ENCODE data around the gene FNDC3B.

The FNDC3B gene

GRCh38 chr3:172094621-172095557 lies 55.5 kb downstream of the FNDC3B start:
- DNase-seq (ENCODE audit: low read depth): no peak

- DNase-seq (ENCODE audit: low read depth): no peak
Measured at GRCh38 chr3:172096881-172097420, 57.6 kb downstream of the FNDC3B start.

- DNase-seq (ENCODE audit: low read depth): no peak
Measured at GRCh38 chr3:172097585-172097984, 58.2 kb downstream of the FNDC3B start.

GRCh38 chr3:172098698-172099494 lies 59.5 kb downstream of the FNDC3B start:
- no peak for DNase-seq (ENCODE audit: low read depth)

- DNase-seq (ENCODE audit: low read depth): no peak
Measured at GRCh38 chr3:172099495-172099808, 60.1 kb downstream of the FNDC3B start.

- DNase-seq (ENCODE audit: low read depth): no peak
Measured at GRCh38 chr3:172100482-172100881, 61.1 kb downstream of the FNDC3B start.

- no peak for DNase-seq (ENCODE audit: low read depth)
Measured at GRCh38 chr3:172101107-172101506, 61.7 kb downstream of the FNDC3B start.

GRCh38 chr3:172102123-172102882 lies 62.9 kb downstream of the FNDC3B start:
- DNase-seq (ENCODE audit: low read depth): no peak

GRCh38 chr3:172102883-172103310 lies 63.5 kb downstream of the FNDC3B start:
- DNase-seq (ENCODE audit: low read depth): no peak

- DNase-seq (ENCODE audit: low read depth): peak; percentile 23
Measured at GRCh38 chr3:172103724-172104123, 64.3 kb downstream of the FNDC3B start.

- DNase-seq (ENCODE audit: low read depth): no peak
Measured at GRCh38 chr3:172104471-172105072, 65.2 kb downstream of the FNDC3B start.

- no peak for DNase-seq (ENCODE audit: low read depth)
Measured at GRCh38 chr3:172106037-172106954, 66.9 kb downstream of the FNDC3B start.

GRCh38 chr3:172106989-172107388 lies 67.6 kb downstream of the FNDC3B start:
- no peak for DNase-seq (ENCODE audit: low read depth)

- no peak for DNase-seq (ENCODE audit: low read depth)
Measured at GRCh38 chr3:172107403-172107802, 68.0 kb downstream of the FNDC3B start.

GRCh38 chr3:172110127-172110779 lies 70.9 kb downstream of the FNDC3B start:
- DNase-seq (ENCODE audit: low read depth): no peak

GRCh38 chr3:172111163-172111562 lies 71.8 kb downstream of the FNDC3B start:
- no peak for DNase-seq (ENCODE audit: low read depth)

- DNase-seq (ENCODE audit: low read depth): no peak
Measured at GRCh38 chr3:172112078-172112733, 72.8 kb downstream of the FNDC3B start.

GRCh38 chr3:172112734-172113120 lies 73.3 kb downstream of the FNDC3B start:
- DNase-seq (ENCODE audit: low read depth): no peak

GRCh38 chr3:172113710-172114109 lies 74.3 kb downstream of the FNDC3B start:
- no peak for DNase-seq (ENCODE audit: low read depth)
